ENCODE data around the gene RSPH9. TPM values are rescaled to one million over a fixed set of nuclear protein-coding genes. Genes with fewer than 3 reads are reported as not detected.

The RSPH9 gene
- polyA plus RNA-seq, 1 of the 3 experiments (the other 2 are of a cell fraction), result 0.05 TPM

- H3K27ac ChIP-seq (ENCODE audit: low read depth in 2 of 2, low read length in 1 of 2), result no peak overlapping the region
- H3K27me3 ChIP-seq (ENCODE audit: insufficient read depth), result no peaks in the 10 kb centered on the region
- ChIA-PET CTCF (interaction anchor here (0.8 to 2.1 kb wide), 6 partner anchors 11 to 407 kb away, joined by 3 to 6 read pairs (median 4); no protein-coding TSS in a partner anchor), POLR2A (interaction anchor here (0.6 kb wide), 2 partner anchors 39 to 195 kb away, joined by 3 read pairs; no protein-coding TSS in a partner anchor)
- DNase-seq, result no peak
- no peaks in the 10 kb centered on the region for H3K79me2 ChIP-seq (ENCODE audit: insufficient read depth)
- peaks cover 13% of the 10 kb centered on the region for H3F3A ChIP-seq (replicated peaks; ENCODE audit: insufficient read depth)
- H3K36me3 ChIP-seq (replicated peaks in 1 of 2; ENCODE audit: control insufficient read depth in 1 of 2, insufficient read depth in 2 of 2, low read length in 1 of 2), result peaks cover 6 to 53% of the 10 kb centered on the region in 2 experiments
- TF ChIP-seq CTCF (IDR thresholded peaks at IDR 0.05) (no peak), RXRA (IDR thresholded peaks at IDR 0.05; ENCODE audit: borderline replicate concordance, low read depth) (no peak), TAF1 (IDR thresholded peaks at IDR 0.05; ENCODE audit: borderline replicate concordance, low read depth, low read length) (no peak), RAD21 (IDR thresholded peaks at IDR 0.05; ENCODE audit: low read length) (no peak), NRF1 (IDR thresholded peaks at IDR 0.05; ENCODE audit: low read depth, low read length) (no peak), RCOR1 (IDR thresholded peaks at IDR 0.05; ENCODE audit: low read length) (no peak)
- no peak overlapping the region for H2AFZ ChIP-seq (ENCODE audit: low read depth)
- H3K9me3 ChIP-seq, result no peaks in the 10 kb centered on the region
- peaks cover 0 to 27% of the 10 kb centered on the region in 2 experiments; a peak in 1 of 4 replicates for H3K4me1 ChIP-seq (ENCODE audit: control insufficient read depth in 1 of 2, insufficient read depth in 2 of 2, low read depth in 1 of 2, low read length in 1 of 2)
- no peak overlapping the region for H3K4me2 ChIP-seq
- no peaks in the 10 kb centered on the region for H3K9me2 ChIP-seq
- 97% methylated on average over 16 of the region's 16 CpGs for WGBS (ENCODE audit: low lambda C conversion rate)
- H3K9ac ChIP-seq, result no peak overlapping the region
- H4K20me1 ChIP-seq (ENCODE audit: insufficient read depth), result no peaks in the 10 kb centered on the region
- H3K4me3 ChIP-seq (ENCODE audit: low read depth in 2 of 2, low read length in 1 of 2), result no peak overlapping the region
Observed at GRCh38 chr6:43671801-43672690, 27.2 kb downstream of the RSPH9 start.

DNA sequence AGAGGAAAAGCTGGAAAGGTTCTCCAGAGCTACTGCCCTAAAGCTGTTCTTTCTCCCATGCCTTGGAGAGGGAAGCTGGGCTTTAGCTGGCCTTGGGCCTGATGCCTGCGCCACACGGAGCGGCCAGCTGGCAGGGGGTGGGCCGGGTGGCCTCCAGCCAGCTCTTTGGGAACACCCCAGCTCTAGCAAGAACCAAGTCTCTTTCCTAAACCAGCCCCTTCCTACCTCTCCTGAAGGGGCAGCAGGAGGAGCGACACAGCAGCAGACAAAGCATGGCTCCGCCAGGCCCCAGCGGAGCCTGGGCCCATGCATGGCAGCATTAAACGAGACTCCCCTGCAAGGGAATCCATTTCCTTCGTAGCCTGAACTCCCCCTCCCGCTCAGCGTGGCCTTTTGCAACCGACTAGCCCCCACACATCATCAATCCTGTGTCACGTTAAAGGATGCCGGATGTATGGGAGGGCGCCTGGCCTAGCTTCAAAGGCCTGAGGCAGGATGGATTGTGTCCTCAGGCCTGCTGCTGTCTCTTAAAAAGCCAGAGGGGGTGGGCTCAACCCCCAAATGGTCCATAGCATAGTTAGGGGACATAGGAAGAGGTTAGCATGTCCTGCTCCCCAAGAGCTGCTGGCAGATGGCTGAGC is 28.7 kb downstream of the RSPH9 start:
- Histone ChIP-seq H3K9me3 (no peaks in the 10 kb centered on the region), H3K9me2 (no peaks in the 10 kb centered on the region), H3K9ac (no peak overlapping the region), H3K79me2 (ENCODE audit: insufficient read depth) (no peaks in the 10 kb centered on the region), H2AFZ (ENCODE audit: low read depth) (no peak overlapping the region), H3K27ac (ENCODE audit: low read depth in 2 of 2, low read length in 1 of 2) (no peak overlapping the region), H3K4me2 (no peak overlapping the region), H3K36me3 (replicated peaks in 1 of 2; ENCODE audit: control insufficient read depth in 1 of 2, insufficient read depth in 2 of 2, low read length in 1 of 2) (peaks cover 14 to 67% of the 10 kb centered on the region in 2 experiments), H3K27me3 (ENCODE audit: insufficient read depth) (no peaks in the 10 kb centered on the region), H3K4me1 (ENCODE audit: control insufficient read depth in 1 of 2, insufficient read depth in 2 of 2, low read depth in 1 of 2, low read length in 1 of 2) (peaks cover 0 to 11% of the 10 kb centered on the region in 2 experiments; a peak in 1 of 4 replicates), H4K20me1 (ENCODE audit: insufficient read depth) (no peaks in the 10 kb centered on the region), H3K4me3 (ENCODE audit: low read depth in 2 of 2, low read length in 1 of 2) (no peak overlapping the region), H3F3A (replicated peaks; ENCODE audit: insufficient read depth) (peaks cover 13% of the 10 kb centered on the region)
- ChIA-PET CTCF (interaction anchor here (0.8 to 2.1 kb wide), 7 partner anchors 10 to 406 kb away, joined by 3 to 5 read pairs (median 3); no protein-coding TSS in a partner anchor), POLR2A (no interaction called here)
- WGBS (ENCODE audit: low lambda C conversion rate), result 92% methylated on average over 14 of the region's 15 CpGs
- no peak for DNase-seq
- TF ChIP-seq NFIC (IDR thresholded peaks at IDR 0.05; ENCODE audit: borderline replicate concordance) (no peak), POLR2AphosphoS5 (IDR thresholded peaks at IDR 0.05; ENCODE audit: low read depth, low read length) (no peak), MAX (IDR thresholded peaks at IDR 0.05; ENCODE audit: low read depth) (no peak), RCOR1 (IDR thresholded peaks at IDR 0.05; ENCODE audit: low read length) (no peak), FOXJ3 (CRISPR knock-in tag; IDR thresholded peaks at IDR 0.05) (no peak), NRF1 (IDR thresholded peaks at IDR 0.05; ENCODE audit: low read depth, low read length) (no peak), EP300 (IDR thresholded peaks at IDR 0.05; ENCODE audit: borderline replicate concordance in 1 of 2, low read depth in 1 of 2, low read length in 1 of 2) (no peak), ELF1 (IDR thresholded peaks at IDR 0.05) (no peak), RAD21 (IDR thresholded peaks at IDR 0.05; ENCODE audit: low read length) (no peak), CHD2 (IDR thresholded peaks at IDR 0.05; ENCODE audit: low read length, partially characterized antibody) (no peak), MEF2A (IDR thresholded peaks at IDR 0.05; ENCODE audit: borderline replicate concordance, low read depth) (no peak), TAF1 (IDR thresholded peaks at IDR 0.05; ENCODE audit: borderline replicate concordance, low read depth, low read length) (no peak), FOSL2 (IDR thresholded peaks at IDR 0.05; ENCODE audit: borderline replicate concordance, low read depth) (no peak), TEAD4 (IDR thresholded peaks at IDR 0.05; ENCODE audit: borderline replicate concordance, insufficient read depth) (no peak), TCF12 (IDR thresholded peaks at IDR 0.05) (no peak), EZH2phosphoT487 (IDR thresholded peaks at IDR 0.05; ENCODE audit: borderline replicate concordance, low read depth) (no peak), SMC3 (IDR thresholded peaks at IDR 0.05; ENCODE audit: low read depth, low read length) (no peak), YY1 (IDR thresholded peaks at IDR 0.05; ENCODE audit: low read depth) (no peak)
- TF ChIP-seq, protein P1, sequence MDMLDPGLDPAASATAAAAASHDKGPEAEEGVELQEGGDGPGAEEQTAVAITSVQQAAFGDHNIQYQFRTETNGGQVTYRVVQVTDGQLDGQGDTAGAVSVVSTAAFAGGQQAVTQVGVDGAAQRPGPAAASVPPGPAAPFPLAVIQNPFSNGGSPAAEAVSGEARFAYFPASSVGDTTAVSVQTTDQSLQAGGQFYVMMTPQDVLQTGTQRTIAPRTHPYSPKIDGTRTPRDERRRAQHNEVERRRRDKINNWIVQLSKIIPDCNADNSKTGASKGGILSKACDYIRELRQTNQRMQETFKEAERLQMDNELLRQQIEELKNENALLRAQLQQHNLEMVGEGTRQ (IDR thresholded peaks at IDR 0.05; ENCODE audit: borderline replicate concordance, low read depth, low read length), result no peak
